Activated CD4-positive, alpha-beta T cell treated with anti-CD3 and anti-CD28 coated beads for 24 hours (primary cell): ENCODE measurements around the gene SIK3.

Experiments
- DNase-seq, 2 donors: peaks; one replicate each; pipeline ENCODE4 v3.0.0-alpha.2; 2020; ENCODE audit warnings: low read depth in 2 of 2

The SIK3 gene

GRCh38 chr11:116868066-116868465 lies 230.2 kb downstream of the SIK3 start:
- no peak for DNase-seq

- no peak for DNase-seq
Observed at GRCh38 chr11:116867619-116868018, 230.6 kb downstream of the SIK3 start.

GRCh38 chr11:116866804-116867455 lies 231.3 kb downstream of the SIK3 start:
- no peak for DNase-seq

GRCh38 chr11:116865696-116866095 lies 232.5 kb downstream of the SIK3 start:
- no peak for DNase-seq

- no peak for DNase-seq
Observed at GRCh38 chr11:116864531-116864930, 233.7 kb downstream of the SIK3 start.

- DNase-seq = no peak
Observed at GRCh38 chr11:116862951-116863350, 235.3 kb downstream of the SIK3 start.

GRCh38 chr11:116862185-116862584 lies 236.0 kb downstream of the SIK3 start:
- DNase-seq = no peak

- DNase-seq = no peak
Observed at GRCh38 chr11:116861539-116861938, 236.7 kb downstream of the SIK3 start.

- no peak for DNase-seq
Observed at GRCh38 chr11:116860303-116860702, 237.9 kb downstream of the SIK3 start.

- DNase-seq = no peak
Observed at GRCh38 chr11:116859175-116859574, 239.1 kb downstream of the SIK3 start.

- DNase-seq = no peak
Observed at GRCh38 chr11:116857936-116858335, 240.3 kb downstream of the SIK3 start.

GRCh38 chr11:116857316-116857715 lies 240.9 kb downstream of the SIK3 start:
- no peak for DNase-seq

- DNase-seq = no peak
Observed at GRCh38 chr11:116856423-116856822, 241.8 kb downstream of the SIK3 start.

- DNase-seq = no peak
Observed at GRCh38 chr11:116855413-116855812, 242.8 kb downstream of the SIK3 start.

GRCh38 chr11:116853461-116854073 lies 244.7 kb downstream of the SIK3 start:
- peak in 1 of 2 donors; percentile 54 for DNase-seq

GRCh38 chr11:116852261-116853031 lies 245.8 kb downstream of the SIK3 start:
- DNase-seq = no peak

- DNase-seq = no peak
Observed at GRCh38 chr11:116851626-116852025, 246.6 kb downstream of the SIK3 start.

GRCh38 chr11:116849486-116849885 lies 248.7 kb downstream of the SIK3 start:
- no peak for DNase-seq

- no peak for DNase-seq
Observed at GRCh38 chr11:116849060-116849459, 249.2 kb downstream of the SIK3 start.

- DNase-seq = no peak
Observed at GRCh38 chr11:116847612-116848011, 250.6 kb downstream of the SIK3 start.

GRCh38 chr11:116844722-116845121 lies 253.5 kb downstream of the SIK3 start:
- DNase-seq = no peak

GRCh38 chr11:116843661-116844060 lies 254.6 kb downstream of the SIK3 start:
- DNase-seq = no peak

- DNase-seq = no peak
Observed at GRCh38 chr11:116842909-116843308, 255.3 kb downstream of the SIK3 start.
